Ecto neural progenitor cell (in vitro differentiated cells): Measurements from ENCODE around the gene PIM1.
A peak's percentile ranks its signal among the peaks of the same experiment; 100 is the strongest.
"Not testable (repeated sequence)": the region's sequence is repeated elsewhere in the genome, so short reads cannot be mapped to it uniquely, and the experiment has no call there.

Experiments
- DNase-seq: peaks from one replicate; pipeline ENCODE4 v3.0.0-alpha.2; 2018; ENCODE audit warnings: low spot score

PIM1 gene

GRCh38 chr6:37171201-37171969 lies 1.4 kb downstream of the PIM1 start:
- peak; percentile 67 for DNase-seq

- peak; percentile 89 for DNase-seq
These were observed 2.2 kb downstream of the PIM1 start for GRCh38 chr6:37171970-37172812.

GRCh38 chr6:37172912-37173492 lies 3.0 kb downstream of the PIM1 start:
- DNase-seq = no peak

- no peak for DNase-seq
These were observed 3.7 kb downstream of the PIM1 start for GRCh38 chr6:37173493-37174195.

GRCh38 chr6:37174196-37174514 lies 4.2 kb downstream of the PIM1 start:
- no peak for DNase-seq

- no peak for DNase-seq
These were observed 4.8 kb downstream of the PIM1 start for GRCh38 chr6:37174515-37175331.

- DNase-seq = no peak
These were observed 5.6 kb downstream of the PIM1 start for GRCh38 chr6:37175332-37176267.

GRCh38 chr6:37176268-37177076 lies 6.5 kb downstream of the PIM1 start:
- DNase-seq = no peak

- DNase-seq = no peak
These were observed 7.4 kb downstream of the PIM1 start for GRCh38 chr6:37177077-37177934.

- DNase-seq = no peak
These were observed 8.1 kb downstream of the PIM1 start for GRCh38 chr6:37177935-37178517.

- no peak for DNase-seq
These were observed 10.1 kb downstream of the PIM1 start for GRCh38 chr6:37180075-37180474.

GRCh38 chr6:37180610-37181009 lies 10.7 kb downstream of the PIM1 start:
- not testable (repeated sequence) for DNase-seq

- DNase-seq = no peak
These were observed 13.0 kb downstream of the PIM1 start for GRCh38 chr6:37182736-37183590.

GRCh38 chr6:37185949-37186720 lies 16.2 kb downstream of the PIM1 start:
- not testable (repeated sequence) for DNase-seq

- DNase-seq = no peak
These were observed 17.5 kb downstream of the PIM1 start for GRCh38 chr6:37187321-37188022.
